HCT116 (cell line): ENCODE results near the gene FHIT. TPM values are rescaled to one million over a fixed set of nuclear protein-coding genes. Genes with fewer than 3 reads are reported as not detected.

ENCODE experiments used
- ATAC-seq: fragments of 200-7000 bp; cut with Tn5 transposase; 2 replicates; pipeline ENCODE4 v1.9.1; 2020; ENCODE audit warnings: mild to moderate bottlenecking, moderate library complexity
- BruUV-seq: library from RNA; stranded (reverse); fragments of 400-500 nt; replicated peaks from 2 replicates; lab custom pipeline; 2021; lab: Mats Ljungman, UMichigan
- CTCF ChIA-PET: fragments of 300-600 bp; sonication (Branson Sonifier 250); formaldehyde crosslinking; loops from one replicate; lab custom pipeline; 2021; ENCODE audit warnings: antibody characterized with exemption; lab: Charles Lee
- POLR2A ChIA-PET: fragments of 300-600, 350-600 bp; sonication (Branson Sonifier 250); formaldehyde crosslinking; loops from one replicate; lab custom pipeline; 2021; ENCODE audit warnings: antibody characterized with exemption; lab: Charles Lee
- RAD21 ChIA-PET, 2 experiments: fragments of 300-600 bp; sonication (Branson Sonifier 250); formaldehyde crosslinking; loops; one replicate each; lab custom pipeline; 2023; ENCODE audit warnings: low total read pairs in 2 of 2; ENCODE audit not compliant: uncharacterized antibody in 2 of 2, unreplicated experiment in 2 of 2, low non-redundant PET in 1 of 2; lab: Charles Lee
- DNase-seq: peaks from one replicate; pipeline ENCODE4 v3.0.0-alpha.2; 2010; ENCODE audit warnings: low read depth, low spot score
- H2AFZ ChIP-seq: fragments of 200-600 bp; shearing (Covaris generic), sonication (generic); 2 replicates; pipeline ENCODE4 v1.6.1; 2017; ENCODE audit warnings: low read depth, mixed run types, mixed read lengths, antibody characterized with exemption, low read length; ENCODE audit not compliant: poor library complexity, severe bottlenecking
- H3K27ac ChIP-seq: 2 replicates; pipeline ENCODE4 v1.5.1; 2012; ENCODE audit warnings: low read depth, low read length
- H3K27me3 ChIP-seq: fragments of 200-600 bp; sonication (generic); 2 replicates; pipeline ENCODE4 v1.6.1; 2016; ENCODE audit warnings: mixed run types, low read length, mixed read lengths; ENCODE audit not compliant: insufficient read depth
- H3K36me3 ChIP-seq, 2 experiments: fragments of 200-500 bp in 1 of 2; fragments of 200-600 bp in 1 of 2; sonication (Bioruptor generic) in 1 of 2; sonication (generic) in 1 of 2; 2 replicates each; pipeline versions ENCODE4 v1.5.1 to v1.6.1; 2014 to 2016; ENCODE audit warnings: low read length in 2 of 2, inconsistent platforms in 1 of 2, mixed read lengths in 1 of 2, mixed run types in 1 of 2; ENCODE audit not compliant: insufficient read depth in 2 of 2, control insufficient read depth in 1 of 2
- H3K4me1 ChIP-seq, 2 experiments: fragments of 200-600 bp in 1 of 2; sonication (generic) in 1 of 2; 2 replicates each; pipeline versions ENCODE4 v1.5.1 to v1.6.1; 2012 to 2017; ENCODE audit warnings: low read length in 2 of 2, inconsistent platforms in 1 of 2, mild to moderate bottlenecking in 1 of 2, mixed read lengths in 1 of 2, mixed run types in 1 of 2, moderate library complexity in 1 of 2; ENCODE audit not compliant: insufficient read depth in 2 of 2, control insufficient read depth in 1 of 2
- H3K4me2 ChIP-seq: fragments of 200-600 bp; sonication (generic); 2 replicates; pipeline ENCODE4 v1.6.1; 2017; ENCODE audit warnings: mixed run types, low read length, mixed read lengths
- H3K4me3 ChIP-seq, 2 experiments: fragments of 200-600 bp in 1 of 2; sonication (generic) in 1 of 2; replicated peaks in 1 of 2; 2 replicates each; pipeline ENCODE4 v1.5.1; 2011 to 2016; ENCODE audit warnings: low read length in 2 of 2, control low read depth in 1 of 2, low read depth in 1 of 2, mild to moderate bottlenecking in 1 of 2, mixed read lengths in 1 of 2, mixed run types in 1 of 2
- H3K79me2 ChIP-seq: fragments of 200-600 bp; sonication (generic); 2 replicates; pipeline ENCODE4 v1.6.1; 2017; ENCODE audit warnings: mild to moderate bottlenecking, mixed run types, low read length, moderate library complexity, mixed read lengths; ENCODE audit not compliant: insufficient read depth
- H3K9ac ChIP-seq: fragments of 200-600 bp; sonication (generic); 2 replicates; pipeline ENCODE4 v1.6.1; 2016; ENCODE audit warnings: low read length, mixed read lengths
- H3K9me2 ChIP-seq: fragments of 200-600 bp; sonication (generic), shearing (Covaris generic); 2 replicates; pipeline ENCODE4 v1.6.1; 2017; ENCODE audit warnings: mixed run types, mild to moderate bottlenecking, moderate library complexity; ENCODE audit not compliant: insufficient read depth
- H3K9me3 ChIP-seq, 2 experiments: fragments of 200-500 bp in 1 of 2; fragments of 200-600 bp in 1 of 2; sonication (Bioruptor generic) in 1 of 2; sonication (generic) in 1 of 2; 2 replicates each; pipeline ENCODE4 v1.6.1; 2014 to 2017; ENCODE audit warnings: low read length in 2 of 2, mixed read lengths in 2 of 2, inconsistent platforms in 1 of 2, low read depth in 1 of 2, mild to moderate bottlenecking in 1 of 2, mixed run types in 1 of 2, moderate library complexity in 1 of 2; ENCODE audit not compliant: control insufficient read depth in 1 of 2, insufficient read depth in 1 of 2
- H4K20me1 ChIP-seq: fragments of 200-600 bp; sonication (generic), shearing (Covaris generic); 2 replicates; pipeline ENCODE4 v1.6.1; 2017; ENCODE audit warnings: mixed run types, mild to moderate bottlenecking, moderate library complexity; ENCODE audit not compliant: insufficient read depth
- ATF3 ChIP-seq: IDR thresholded peaks from 2 replicates; pipeline ENCODE4 v1.6.1; 2012
- CBX3 ChIP-seq: IDR thresholded peaks from 2 replicates; pipeline ENCODE4 v1.6.1; 2012; ENCODE audit warnings: low read depth
- EGR1 ChIP-seq: IDR thresholded peaks from 2 replicates; pipeline ENCODE4 v1.6.1; 2012; ENCODE audit warnings: low read depth
- ELF1 ChIP-seq: IDR thresholded peaks from 2 replicates; pipeline ENCODE4 v1.6.1; 2012; ENCODE audit warnings: low read depth, borderline replicate concordance
- FOSL1 ChIP-seq: IDR thresholded peaks from 2 replicates; pipeline ENCODE4 v1.6.1; 2012; ENCODE audit warnings: low read depth
- JUND ChIP-seq: IDR thresholded peaks from 2 replicates; pipeline ENCODE4 v1.6.1; 2012
- POLR2A ChIP-seq: IDR thresholded peaks from 2 replicates; pipeline ENCODE4 v1.7.0; 2011; ENCODE audit warnings: borderline replicate concordance; ENCODE audit not compliant: insufficient read depth, insufficient read length; ENCODE audit errors: extremely low read depth
- POLR2AphosphoS5 ChIP-seq: IDR thresholded peaks from 2 replicates; pipeline ENCODE4 v1.6.1; 2011; ENCODE audit warnings: mild to moderate bottlenecking, low read depth, low read length, moderate library complexity
- RAD21 ChIP-seq: IDR thresholded peaks from 2 replicates; pipeline ENCODE4 v1.6.1; 2012; ENCODE audit warnings: low read depth, mild to moderate bottlenecking
- SP1 ChIP-seq: IDR thresholded peaks from 2 replicates; pipeline ENCODE4 v1.6.1; 2012; ENCODE audit warnings: low read depth
- TCF7L2 ChIP-seq: IDR thresholded peaks from 2 replicates; pipeline ENCODE4 v1.7.0; 2011; ENCODE audit warnings: borderline replicate concordance, inconsistent platforms; ENCODE audit not compliant: insufficient read depth, insufficient read length; ENCODE audit errors: extremely low read depth
- ZFX ChIP-seq: fragments of 450-650 bp; IDR thresholded peaks from 2 replicates; pipeline ENCODE4 v1.6.1; 2017
- intact Hi-C: fragments of 100-400 bp; cut with micrococcal nuclease; formaldehyde crosslinking; loops from 2 replicates; pipeline ENCODE4 v1.10.0; 2022
- total RNA-seq: library from RNA; stranded (reverse); gene quantifications from one replicate; pipeline ENCODE4 v1.2.1, GENCODE V29; 2021; ENCODE audit not compliant: unreplicated experiment

Gene FHIT
- total RNA-seq, 1 experiment from 2014 or later = 20.1 TPM

- Histone ChIP-seq H3K9me2 (no peaks in the 10 kb centered on the region), H3K36me3 (no peaks in the 10 kb centered on the region), H4K20me1 (no peaks in the 10 kb centered on the region), H3K9me3 (no peaks in the 10 kb centered on the region), H3K27me3 (0 out of 2 replicates have a peak, but pooled peaks cover 5% of the 10 kb centered on the region), H3K27ac (no peak overlapping the region), H3K4me3 (no peak overlapping the region), H3K4me1 (no peaks in the 10 kb centered on the region), H2AFZ (no peak overlapping the region), H3K9ac (no peak overlapping the region), H3K4me2 (no peak overlapping the region), H3K79me2 (no peaks in the 10 kb centered on the region)
- DNase-seq (no peak), ATAC-seq (no peak)
- no TSS peak for BruUV-seq
- POLR2A ChIA-PET = no interaction called here
- RAD21 ChIA-PET = no interaction called here
- CTCF ChIA-PET = no interaction called here
- intact Hi-C loops = no loop called here
- TF ChIP-seq JUND (no peak), CBX3 (no peak), POLR2AphosphoS5 (no peak)
Measured at GRCh38 chr3:60192297-60193114, 1058.7 kb downstream of the FHIT start.

GRCh38 chr3:60190073-60190472 is 1061.2 kb downstream of the FHIT start:
- Histone ChIP-seq H3K4me1 (no peaks in the 10 kb centered on the region), H3K9me2 (no peaks in the 10 kb centered on the region), H2AFZ (no peak overlapping the region), H3K79me2 (no peaks in the 10 kb centered on the region), H3K27me3 (0 out of 2 replicates have a peak, but pooled peaks cover 5% of the 10 kb centered on the region), H3K36me3 (no peaks in the 10 kb centered on the region), H3K9ac (no peak overlapping the region), H4K20me1 (no peaks in the 10 kb centered on the region), H3K4me3 (no peak overlapping the region), H3K9me3 (no peaks in the 10 kb centered on the region), H3K27ac (no peak overlapping the region), H3K4me2 (no peak overlapping the region)
- ATAC-seq (no peak), DNase-seq (no peak)
- RAD21 ChIA-PET = no interaction called here
- intact Hi-C loops = no loop called here
- no TSS peak for BruUV-seq
- CTCF ChIA-PET = no interaction called here
- POLR2A ChIA-PET = no interaction called here
- TF ChIP-seq CBX3 (no peak), ZFX (no peak), POLR2A (no peak), RAD21 (no peak), FOSL1 (no peak), EGR1 (no peak), ATF3 (no peak), ELF1 (no peak), TCF7L2 (no peak), SP1 (no peak)
